Activated CD4-positive, alpha-beta T cell treated with anti-CD3 and anti-CD28 coated beads, Interleukin-2, amount 10 ng/mL, durations not matched to agents 24 days and 14 days (primary cell): ENCODE measurements around the gene TCHH. TPM values are rescaled to one million over a fixed set of nuclear protein-coding genes. Genes with fewer than 3 reads are reported as not detected.
"Not testable (repeated sequence)": the region's sequence is repeated elsewhere in the genome, so short reads cannot be mapped to it uniquely, and the experiment has no call there.

Experiments
- DNase-seq: peaks from one replicate; pipeline ENCODE4 v3.0.0; 2022
- H3K27ac Mint-ChIP-seq: one replicate; pipeline ENCODE4 v1.8.0; 2022; ENCODE audit warnings: mild to moderate bottlenecking, mixed read lengths
- H3K27me3 Mint-ChIP-seq: one replicate; pipeline ENCODE4 v1.8.0; 2022; ENCODE audit warnings: mixed read lengths
- H3K36me3 Mint-ChIP-seq: one replicate; pipeline ENCODE4 v1.8.0; 2022; ENCODE audit warnings: low read depth, mild to moderate bottlenecking, mixed read lengths
- H3K4me1 Mint-ChIP-seq: one replicate; pipeline ENCODE4 v1.8.0; 2021; ENCODE audit warnings: mixed read lengths
- H3K4me3 Mint-ChIP-seq: one replicate; pipeline ENCODE4 v1.8.0; 2022; ENCODE audit warnings: mild to moderate bottlenecking, moderate library complexity, mixed read lengths
- H3K9me3 Mint-ChIP-seq: one replicate; pipeline ENCODE4 v1.8.0; 2021; ENCODE audit warnings: mixed read lengths
- intact Hi-C: fragments of 100-400 bp; cut with micrococcal nuclease; formaldehyde crosslinking; loops from one replicate; pipeline ENCODE4 v1.15.1; 2023
- total RNA-seq: library from RNA; stranded (reverse); gene quantifications from 2 replicates; pipeline ENCODE4 v1.2.3, GENCODE V29; 2022

The TCHH gene
- total RNA-seq, 1 donor from 2014 or later: not detected

DNA sequence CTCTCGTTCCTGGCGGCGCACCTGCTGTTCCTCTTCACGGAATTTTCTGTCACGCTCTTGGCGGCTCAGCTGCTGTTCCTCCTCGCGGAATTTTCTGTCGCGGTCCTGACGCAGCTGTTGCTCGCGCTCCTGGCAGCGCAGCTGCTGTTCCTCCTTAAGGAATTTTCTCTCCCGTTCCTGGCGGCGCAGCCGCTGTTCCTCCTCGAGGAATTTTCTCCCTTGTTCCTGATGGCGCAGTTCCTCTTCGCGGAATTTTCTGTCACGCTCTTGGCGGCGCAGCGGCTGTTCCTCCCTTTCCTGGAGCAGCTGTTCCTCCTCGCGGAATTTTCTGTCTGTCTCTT is 6.4 kb downstream of the TCHH start:
- no peaks in the 10 kb centered on the region for H3K4me1 Mint-ChIP-seq
- peaks cover 20% of the 10 kb centered on the region for H3K27me3 Mint-ChIP-seq
- intact Hi-C loops: no loop called here
- no peak overlapping the region for H3K27ac Mint-ChIP-seq
- H3K9me3 Mint-ChIP-seq: peaks cover 14% of the 10 kb centered on the region
- no peak for DNase-seq
- H3K4me3 Mint-ChIP-seq: no peak overlapping the region
- peaks cover 9% of the 10 kb centered on the region for H3K36me3 Mint-ChIP-seq

DNA sequence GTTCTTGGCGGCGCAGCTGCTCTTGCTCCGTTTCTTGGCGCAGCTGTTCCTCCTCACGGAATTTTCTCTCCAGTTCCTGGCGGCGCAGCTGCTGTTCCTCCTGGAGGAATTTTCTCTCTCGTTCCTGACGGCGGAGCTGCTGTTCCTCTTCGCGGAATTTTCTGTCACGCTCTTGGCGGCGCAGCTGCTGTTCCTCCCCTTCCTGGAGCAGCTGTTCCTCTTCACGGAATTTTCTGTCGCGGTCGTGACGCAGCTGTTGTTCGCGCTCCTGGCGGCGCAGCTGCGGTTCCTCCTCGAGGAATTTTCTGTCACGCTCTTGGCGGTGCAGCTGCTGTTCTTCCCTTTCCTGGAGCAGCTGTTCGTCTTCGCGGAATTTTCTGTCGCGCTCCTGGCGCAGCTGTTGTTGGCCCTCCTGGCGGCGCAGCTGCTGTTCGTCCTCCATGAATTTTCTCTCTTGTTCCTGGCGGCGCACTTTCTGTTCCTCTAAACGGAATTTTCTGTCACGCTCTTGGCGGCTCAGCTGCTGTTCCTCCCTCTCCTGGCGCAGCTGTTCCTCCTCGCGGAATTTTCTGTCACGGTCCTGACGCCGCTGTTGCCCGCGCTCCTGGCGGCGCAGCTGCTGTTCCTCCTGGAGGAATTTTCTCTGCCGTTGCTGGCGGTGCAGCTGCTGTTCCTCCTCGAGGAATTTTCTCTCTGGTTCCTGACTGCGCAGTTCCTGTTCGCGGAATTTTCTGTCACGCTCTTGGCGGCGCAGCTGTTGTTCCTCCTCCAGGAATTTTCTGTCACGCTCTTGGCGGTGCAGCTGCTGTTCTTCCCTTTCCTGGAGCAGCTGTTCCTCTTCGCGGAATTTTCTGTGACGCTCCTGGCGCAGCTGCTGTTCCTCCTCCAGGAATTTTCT is 7.0 kb downstream of the TCHH start:
- Mint-ChIP-seq H3K36me3 (peaks cover 9% of the 10 kb centered on the region), H3K9me3 (peaks cover 14% of the 10 kb centered on the region), H3K27me3 (peaks cover 26% of the 10 kb centered on the region), H3K4me1 (no peaks in the 10 kb centered on the region), H3K27ac (no peak overlapping the region), H3K4me3 (no peak overlapping the region)
- DNase-seq: peak; percentile 58
- intact Hi-C loops: no loop called here

DNA sequence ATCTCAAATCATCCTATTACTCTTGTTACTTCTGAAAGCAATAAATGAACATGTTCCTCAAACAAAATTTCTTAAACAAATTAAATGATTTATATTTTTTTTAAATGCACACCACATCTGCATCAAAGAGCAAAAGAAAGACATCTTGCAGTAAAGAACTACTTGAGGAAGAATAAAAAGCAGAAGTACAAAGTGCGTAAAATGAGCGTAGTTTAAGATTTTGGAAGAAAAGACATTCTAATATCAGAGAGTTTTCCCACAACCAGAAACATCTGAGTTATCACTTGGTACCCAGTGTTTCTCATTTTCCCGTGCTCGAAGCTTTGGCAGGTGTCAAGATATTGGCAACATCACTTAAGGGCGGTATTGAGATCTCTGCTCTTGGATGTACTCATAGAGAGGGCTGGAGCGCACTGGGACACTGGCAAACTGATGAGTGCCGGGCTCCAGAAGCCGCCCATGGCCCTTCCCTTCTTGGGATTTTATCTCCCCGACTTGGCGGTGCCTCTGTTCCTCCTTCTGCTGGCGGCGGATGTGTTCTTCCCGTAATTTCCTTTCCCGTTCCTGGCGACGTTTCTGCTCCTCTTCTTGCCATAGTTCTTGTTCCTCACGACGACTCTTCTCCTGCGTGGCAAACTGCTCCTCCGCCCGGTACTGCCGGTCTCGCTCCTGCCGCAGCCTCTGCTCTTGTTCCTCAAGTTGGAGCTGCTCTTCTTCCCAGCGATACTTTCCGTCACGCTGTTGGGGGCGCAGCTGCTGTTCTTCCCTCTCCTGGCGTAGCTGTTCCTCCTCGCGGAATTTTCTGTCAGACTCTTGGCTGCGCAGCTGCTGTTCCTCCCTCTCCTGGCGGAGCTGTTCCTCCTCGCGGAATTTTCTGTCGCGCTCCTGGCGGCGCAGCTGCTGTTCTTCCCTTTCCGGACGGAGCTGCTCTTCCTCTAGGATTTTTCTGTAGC is 7.9 kb downstream of the TCHH start:
- intact Hi-C loops: no loop called here
- H3K9me3 Mint-ChIP-seq: peaks cover 14% of the 10 kb centered on the region
- H3K4me1 Mint-ChIP-seq: no peaks in the 10 kb centered on the region
- H3K27ac Mint-ChIP-seq: peak overlapping the region; percentile 16
- H3K4me3 Mint-ChIP-seq: no peak overlapping the region
- DNase-seq: peak; percentile 61
- H3K36me3 Mint-ChIP-seq: peaks cover 9% of the 10 kb centered on the region
- H3K27me3 Mint-ChIP-seq: peaks cover 32% of the 10 kb centered on the region

DNA sequence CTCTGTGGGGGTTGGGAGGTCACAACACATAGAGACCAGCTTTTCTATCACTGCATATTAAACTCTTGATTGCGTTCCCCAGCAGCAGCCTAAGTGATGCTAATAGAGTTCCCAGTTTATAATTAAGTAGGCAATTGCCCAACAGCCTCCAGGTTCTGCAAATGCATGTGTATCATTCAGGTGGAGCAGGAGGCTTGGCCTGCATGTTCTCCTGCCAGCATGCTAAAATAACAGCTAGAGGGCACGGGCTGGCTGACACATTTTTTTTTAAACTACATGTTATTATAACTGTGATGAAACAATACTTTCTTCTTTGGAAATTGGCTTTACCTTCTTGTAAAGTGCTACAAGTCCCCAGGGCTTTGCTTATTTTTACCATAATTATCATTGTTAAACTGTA is 10.4 kb downstream of the TCHH start:
- intact Hi-C loops: no loop called here
- H3K27ac Mint-ChIP-seq: no peak overlapping the region
- H3K4me3 Mint-ChIP-seq: no peak overlapping the region
- DNase-seq: no peak
- H3K27me3 Mint-ChIP-seq: peaks cover 50% of the 10 kb centered on the region
- H3K4me1 Mint-ChIP-seq: no peaks in the 10 kb centered on the region
- H3K36me3 Mint-ChIP-seq: peaks cover 9% of the 10 kb centered on the region
- H3K9me3 Mint-ChIP-seq: peaks cover 14% of the 10 kb centered on the region

DNA sequence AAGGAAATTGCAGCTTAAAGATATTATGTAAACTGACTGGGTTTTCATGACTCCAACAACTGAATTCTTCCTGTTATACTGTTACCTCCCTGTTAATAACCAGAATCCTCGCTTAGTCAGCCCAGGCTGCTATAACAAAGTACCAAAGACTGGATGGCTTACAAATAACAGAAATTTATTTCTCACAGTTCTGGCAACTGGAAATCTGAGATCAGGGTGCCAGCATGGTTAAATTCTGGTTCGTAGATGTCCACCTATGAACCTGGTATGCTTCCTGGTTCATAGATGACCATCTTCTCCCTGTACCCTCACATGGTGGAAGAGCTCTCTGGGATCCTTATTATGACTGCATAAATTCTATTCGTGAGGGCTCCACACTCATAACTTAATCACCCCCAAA is 18.3 kb downstream of the TCHH start:
- Mint-ChIP-seq H3K27me3 (peaks cover 61% of the 10 kb centered on the region), H3K9me3 (no peaks in the 10 kb centered on the region), H3K36me3 (no peaks in the 10 kb centered on the region), H3K27ac (no peak overlapping the region), H3K4me3 (no peak overlapping the region), H3K4me1 (no peaks in the 10 kb centered on the region)
- intact Hi-C loops: no loop called here
- no peak for DNase-seq

DNA sequence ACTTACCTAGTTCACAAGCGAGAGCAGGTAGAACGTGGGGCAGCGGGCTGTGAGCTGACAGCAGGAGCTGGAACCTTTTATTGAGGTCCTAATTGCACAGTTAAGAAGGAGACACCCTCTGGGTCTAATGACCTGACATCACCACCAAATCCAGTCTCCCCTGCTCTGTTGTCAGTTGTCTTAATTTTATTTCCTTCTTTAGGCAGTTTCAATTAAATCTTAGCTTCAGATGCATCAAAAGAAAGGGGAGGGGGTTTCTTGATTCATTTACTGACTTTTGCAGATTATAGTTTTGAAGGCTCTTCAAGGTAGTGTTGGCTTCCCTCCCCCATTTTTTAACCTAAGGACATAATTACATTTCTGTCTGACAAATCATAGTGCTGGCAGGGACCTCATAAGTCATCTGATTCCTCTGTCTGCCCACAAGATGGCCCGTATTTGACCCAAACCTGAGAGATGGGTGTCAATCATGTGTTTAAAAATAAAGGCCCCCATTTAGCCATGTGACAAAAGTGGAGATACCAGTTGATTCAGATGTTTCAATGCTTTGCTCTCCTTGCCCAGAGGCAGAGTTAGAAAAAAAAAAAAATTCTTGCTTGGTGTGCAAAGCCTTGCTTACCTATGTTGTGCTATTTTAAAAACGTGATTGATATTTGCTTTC is 26.1 kb downstream of the TCHH start, which contains the start of gene TCHHL1:
Gene TCHHL1, minus strand, starts transcription at position 51 of the 661 bp plus-strand sequence. CDS start 921 bp downstream, outside the sequence.
- H3K27me3 Mint-ChIP-seq: peaks cover 34% of the 10 kb centered on the region
- H3K27ac Mint-ChIP-seq: no peak within 1 kb of the TSS
- peaks cover 3% of the 10 kb centered on the region for H3K9me3 Mint-ChIP-seq
- no peaks in the 10 kb centered on the region for H3K36me3 Mint-ChIP-seq
- no peaks in the 10 kb centered on the region for H3K4me1 Mint-ChIP-seq
- no peak for DNase-seq
- intact Hi-C loops: no loop called here
- H3K4me3 Mint-ChIP-seq: no peak within 1 kb of the TSS

DNA sequence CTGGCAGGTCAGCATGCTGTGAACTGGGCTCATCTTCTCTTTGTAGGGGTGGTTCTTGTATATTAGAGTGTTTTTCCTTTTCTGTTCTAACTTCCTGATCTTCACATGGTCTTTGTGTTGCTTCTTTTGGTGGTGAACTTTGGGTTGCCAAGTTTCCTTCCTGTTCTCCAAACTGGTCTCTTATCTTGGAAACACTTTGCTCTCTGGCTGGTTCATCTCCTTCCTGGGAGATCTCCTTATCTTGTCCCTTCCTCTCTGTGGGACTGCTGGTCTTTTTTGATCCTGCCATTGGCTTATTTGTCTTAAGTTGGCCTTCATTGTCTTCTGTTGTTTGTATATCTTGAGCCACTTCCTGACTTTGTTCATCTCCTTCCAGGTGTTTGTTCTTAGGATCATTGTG is 28.5 kb downstream of the TCHH start:
- no peak overlapping the region for H3K4me3 Mint-ChIP-seq
- H3K9me3 Mint-ChIP-seq: peaks cover 3% of the 10 kb centered on the region
- no peaks in the 10 kb centered on the region for H3K36me3 Mint-ChIP-seq
- no peaks in the 10 kb centered on the region for H3K4me1 Mint-ChIP-seq
- H3K27ac Mint-ChIP-seq: no peak overlapping the region
- H3K27me3 Mint-ChIP-seq: peaks cover 34% of the 10 kb centered on the region
- no peak for DNase-seq
- intact Hi-C loops: no loop called here

DNA sequence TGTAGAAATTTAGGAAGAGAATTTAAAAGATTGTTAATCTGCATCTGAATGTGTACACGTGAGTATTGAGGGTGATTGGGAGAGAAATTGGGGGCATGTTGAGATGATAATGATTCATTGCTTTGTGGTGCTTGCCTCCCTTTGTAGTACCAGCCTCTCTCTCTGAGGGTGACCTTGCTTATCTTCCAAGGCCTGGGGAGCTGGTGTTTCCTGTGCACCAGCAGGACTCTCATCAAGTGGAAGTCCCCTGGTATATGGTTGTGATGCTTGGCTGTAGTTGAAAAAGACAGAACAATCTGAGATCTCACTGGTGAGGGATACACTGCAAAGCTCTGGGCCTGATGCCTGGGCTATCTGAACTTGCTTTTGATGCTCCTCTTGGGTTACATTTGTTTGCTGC is 30.4 kb downstream of the TCHH start:
- no peak overlapping the region for H3K4me3 Mint-ChIP-seq
- DNase-seq: no peak
- no peaks in the 10 kb centered on the region for H3K9me3 Mint-ChIP-seq
- intact Hi-C loops: no loop called here
- H3K4me1 Mint-ChIP-seq: no peaks in the 10 kb centered on the region
- no peaks in the 10 kb centered on the region for H3K36me3 Mint-ChIP-seq
- no peak overlapping the region for H3K27ac Mint-ChIP-seq
- peaks cover 22% of the 10 kb centered on the region for H3K27me3 Mint-ChIP-seq

DNA sequence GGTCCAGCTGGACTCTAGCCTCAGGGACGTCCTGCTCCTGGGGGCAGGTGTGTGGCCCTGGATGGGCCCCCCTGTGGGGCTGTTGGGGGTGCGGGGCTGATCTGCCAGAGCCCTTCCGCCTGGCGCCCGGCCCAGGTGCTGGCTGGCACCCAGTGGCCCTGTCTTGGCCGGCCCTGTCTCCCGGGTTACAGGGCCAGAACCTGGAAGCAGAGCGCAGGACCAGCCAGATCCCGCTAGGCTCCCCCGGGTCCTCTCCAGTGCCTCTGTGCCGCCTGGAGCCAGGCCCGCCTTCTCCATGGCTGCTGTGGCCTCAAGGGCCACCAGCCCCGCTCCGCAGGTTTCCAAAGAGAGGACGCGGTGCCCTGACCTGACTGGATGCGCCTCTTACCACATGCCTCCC is 34.2 kb downstream of the TCHH start:
- DNase-seq, H3K4me1 Mint-ChIP-seq, H3K36me3 Mint-ChIP-seq, intact Hi-C loops, H3K9me3 Mint-ChIP-seq, H3K4me3 Mint-ChIP-seq, H3K27ac Mint-ChIP-seq: not testable (repeated sequence)
- H3K27me3 Mint-ChIP-seq: peaks cover 15% of the 10 kb centered on the region

DNA sequence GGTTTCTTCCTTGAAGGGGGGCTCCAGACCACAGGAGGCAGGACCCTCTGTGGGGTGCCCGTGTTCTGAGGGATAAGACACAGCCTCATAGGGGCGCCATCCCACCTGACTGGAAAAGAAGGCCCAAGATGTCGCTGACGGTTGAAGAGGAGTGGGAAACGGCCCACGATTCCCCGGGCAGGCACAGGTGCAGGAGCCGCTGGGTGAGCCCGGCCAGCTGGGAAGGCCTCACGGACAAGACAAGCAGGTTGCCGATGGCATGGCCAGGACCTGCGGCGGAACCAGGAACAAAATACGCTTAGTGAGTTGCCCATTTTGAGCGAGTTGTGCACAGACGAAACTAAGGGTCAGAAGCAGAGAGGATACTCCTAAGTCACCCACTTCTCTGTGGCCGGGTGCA is 34.8 kb downstream of the TCHH start:
- H3K27ac Mint-ChIP-seq, intact Hi-C loops, H3K9me3 Mint-ChIP-seq, H3K4me1 Mint-ChIP-seq, DNase-seq, H3K4me3 Mint-ChIP-seq, H3K36me3 Mint-ChIP-seq: not testable (repeated sequence)
- peaks cover 17% of the 10 kb centered on the region for H3K27me3 Mint-ChIP-seq

DNA sequence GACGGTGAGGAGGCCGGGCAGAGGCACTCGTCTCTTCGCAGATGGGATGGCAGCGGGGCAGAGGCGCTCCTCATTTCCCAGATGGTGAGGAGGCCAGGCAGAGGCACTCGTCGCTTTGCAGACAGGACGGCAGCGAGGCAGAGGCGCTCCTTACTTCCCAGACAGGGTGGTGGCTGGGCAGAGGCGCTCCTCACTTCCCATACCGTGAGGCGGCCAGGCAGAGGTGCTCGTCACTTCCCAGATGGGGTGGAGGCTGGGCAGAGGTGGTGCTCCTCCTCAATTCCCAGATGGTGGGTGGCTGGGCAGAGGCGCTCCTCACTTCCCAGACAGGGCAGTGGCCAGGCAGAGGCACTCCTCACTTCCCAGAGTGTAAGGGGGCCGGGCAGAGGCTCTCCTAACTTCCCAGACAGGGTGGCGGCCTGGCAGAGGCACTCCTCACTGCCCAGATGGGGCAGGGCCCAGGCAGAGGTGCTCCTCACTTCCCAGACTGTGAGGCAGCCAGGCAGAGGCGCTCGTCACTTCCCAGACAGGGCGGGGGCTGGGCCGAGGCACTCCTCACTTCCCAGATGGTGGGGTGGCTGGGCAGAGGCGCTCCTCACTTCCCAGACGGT is 36.3 kb downstream of the TCHH start:
- H3K36me3 Mint-ChIP-seq: no peaks in the 10 kb centered on the region
- no peak overlapping the region for H3K27ac Mint-ChIP-seq
- H3K27me3 Mint-ChIP-seq: peaks cover 25% of the 10 kb centered on the region
- intact Hi-C loops: no loop called here
- H3K4me3 Mint-ChIP-seq: no peak overlapping the region
- no peak for DNase-seq
- H3K9me3 Mint-ChIP-seq: no peaks in the 10 kb centered on the region
- H3K4me1 Mint-ChIP-seq: no peaks in the 10 kb centered on the region

DNA sequence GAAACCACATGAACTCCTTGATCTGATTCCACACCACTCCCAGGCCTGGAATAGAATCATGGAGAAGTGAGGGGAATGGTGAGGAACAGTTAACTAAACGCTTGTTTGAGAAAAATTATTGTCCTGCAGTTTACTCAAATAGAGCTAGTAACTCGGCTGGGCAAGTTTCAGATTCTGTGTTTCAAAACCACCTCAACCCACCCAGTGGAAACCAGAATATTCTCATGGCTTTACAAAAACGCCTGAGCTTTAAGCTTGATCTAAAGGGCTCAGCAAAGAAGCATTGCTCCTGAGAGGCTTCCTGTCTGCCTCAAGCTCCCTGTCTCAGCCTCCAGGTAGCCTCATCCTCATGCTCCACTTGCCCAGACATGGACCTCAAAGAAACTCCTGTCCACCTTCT is 42.9 kb downstream of the TCHH start:
- intact Hi-C loops: no loop called here
- no peak for DNase-seq
- no peaks in the 10 kb centered on the region for H3K36me3 Mint-ChIP-seq
- no peaks in the 10 kb centered on the region for H3K4me1 Mint-ChIP-seq
- no peak overlapping the region for H3K4me3 Mint-ChIP-seq
- H3K27me3 Mint-ChIP-seq: peaks cover 49% of the 10 kb centered on the region
- no peaks in the 10 kb centered on the region for H3K9me3 Mint-ChIP-seq
- no peak overlapping the region for H3K27ac Mint-ChIP-seq

DNA sequence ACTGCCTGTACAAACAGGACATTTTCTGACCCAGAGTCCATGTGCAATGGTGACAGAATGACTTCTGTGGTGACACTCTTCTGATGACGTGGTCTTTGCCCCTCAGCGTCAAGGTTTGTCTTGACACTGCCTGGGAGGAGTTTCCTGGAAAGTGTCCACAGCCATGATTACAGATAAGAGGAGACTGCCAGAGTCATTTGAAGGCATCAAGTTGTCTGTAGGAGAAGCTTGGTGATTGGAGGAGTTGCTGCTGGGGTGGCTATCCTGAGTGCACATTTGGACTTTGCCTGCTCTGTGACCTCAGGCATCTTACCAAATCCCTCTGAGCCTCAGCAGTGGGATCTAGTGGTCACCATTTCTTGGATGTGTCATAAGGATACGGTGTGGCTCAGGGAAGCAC is 44.1 kb downstream of the TCHH start:
- peaks cover 52% of the 10 kb centered on the region for H3K27me3 Mint-ChIP-seq
- no peak overlapping the region for H3K27ac Mint-ChIP-seq
- H3K9me3 Mint-ChIP-seq: no peaks in the 10 kb centered on the region
- no peaks in the 10 kb centered on the region for H3K36me3 Mint-ChIP-seq
- H3K4me1 Mint-ChIP-seq: no peaks in the 10 kb centered on the region
- no peak overlapping the region for H3K4me3 Mint-ChIP-seq
- intact Hi-C loops: no loop called here
- DNase-seq: no peak
